SH-SY5Y (cell line): ENCODE measurements around the gene LARGE2.

Experiments
- GATA2 ChIP-seq: IDR thresholded peaks from 2 replicates; pipeline ENCODE4 v1.6.1; 2011; ENCODE audit warnings: mild to moderate bottlenecking, low read depth, low read length
- GATA3 ChIP-seq: IDR thresholded peaks from 2 replicates; pipeline ENCODE4 v1.6.1; 2011; ENCODE audit warnings: low read depth, mild to moderate bottlenecking, low read length, moderate library complexity

The LARGE2 gene

GRCh38 chr11:45902452-45903380 lies 19.7 kb upstream of the LARGE2 start:
- TF ChIP-seq GATA3 (no peak), GATA2 (no peak)

- TF ChIP-seq GATA3 (no peak), GATA2 (no peak)
Measured at GRCh38 chr11:45904309-45904915, 18.0 kb upstream of the LARGE2 start.

- TF ChIP-seq GATA3, result no peak
Measured at GRCh38 chr11:45905095-45905494, 17.4 kb upstream of the LARGE2 start.

GRCh38 chr11:45906096-45906682 lies 16.3 kb upstream of the LARGE2 start:
- TF ChIP-seq GATA3 (no peak), GATA2 (no peak)

- no peak for TF ChIP-seq GATA3
- no peak for TF ChIP-seq GATA2
Measured at GRCh38 chr11:45906965-45907611, 15.4 kb upstream of the LARGE2 start, which contains the start of gene FREY1. Gene FREY1, minus strand, starts transcription at chr11:45907271. Its CDS starts 26 bp downstream, at chr11:45907245.

GRCh38 chr11:45907911-45908370 lies 14.5 kb upstream of the LARGE2 start:
- TF ChIP-seq GATA2 (no peak), GATA3 (no peak)

- TF ChIP-seq GATA3, result no peak
- no peak for TF ChIP-seq GATA2
Measured at GRCh38 chr11:45909594-45910475, 12.6 kb upstream of the LARGE2 start.

GRCh38 chr11:45910623-45911022 lies 11.8 kb upstream of the LARGE2 start:
- TF ChIP-seq GATA2 (no peak), GATA3 (no peak)

GRCh38 chr11:45913514-45913913 lies 8.9 kb upstream of the LARGE2 start:
- TF ChIP-seq GATA3, result no peak
- no peak for TF ChIP-seq GATA2

GRCh38 chr11:45913942-45914635 lies 8.4 kb upstream of the LARGE2 start:
- TF ChIP-seq GATA3 (no peak), GATA2 (no peak)

- TF ChIP-seq GATA3 (no peak), GATA2 (no peak)
Measured at GRCh38 chr11:45915446-45915845, 7.0 kb upstream of the LARGE2 start.

- TF ChIP-seq GATA2 (no peak), GATA3 (no peak)
Measured at GRCh38 chr11:45917286-45917622, 5.2 kb upstream of the LARGE2 start.
